Naive thymus-derived CD4-positive, alpha-beta T cell (primary cell): Measurements from ENCODE around the gene MEIOSIN. TPM values are rescaled to one million over a fixed set of nuclear protein-coding genes. Genes with fewer than 3 reads are reported as not detected.

ENCODE experiments used
- ATAC-seq: fragments of 150-1000 bp; cut with Tn5 transposase; 2 replicates; pipeline ENCODE4 v1.10.0; 2021; ENCODE audit warnings: mild to moderate bottlenecking, moderate library complexity
- CTCF ChIA-PET: fragments of 350-600 bp; sonication (Branson Sonifier 250); formaldehyde crosslinking; loops from one replicate; lab custom pipeline; 2021; ENCODE audit warnings: antibody characterized with exemption; lab: Charles Lee
- POLR2A ChIA-PET: fragments of 350-600 bp; sonication (Branson Sonifier 250); formaldehyde crosslinking; loops from one replicate; lab custom pipeline; 2021; ENCODE audit warnings: antibody characterized with exemption, inconsistent platforms; lab: Charles Lee
- DNase-seq, 9 donors: peaks; one replicate each; pipeline versions ENCODE4 v3.0.0 to v3.0.0-alpha.2; 2020 to 2022; ENCODE audit warnings: mixed read lengths in 1 of 9
- H3K27ac ChIP-seq: one replicate; pipeline ENCODE4 v1.7.0; 2013; ENCODE audit warnings: mild to moderate bottlenecking, low read depth, low read length, moderate library complexity
- H3K27me3 ChIP-seq, 2 donors: one replicate each; pipeline ENCODE4 v1.7.0; 2013; ENCODE audit warnings: low read length in 2 of 2, mild to moderate bottlenecking in 2 of 2, moderate library complexity in 2 of 2; ENCODE audit not compliant: control insufficient read depth in 2 of 2, insufficient read depth in 2 of 2
- H3K36me3 ChIP-seq, 3 experiments: 1 replicate in 2 of 3; 2 replicates in 1 of 3; pipeline ENCODE4 v1.7.0; 2013; ENCODE audit warnings: low read length in 3 of 3, mild to moderate bottlenecking in 3 of 3, moderate library complexity in 1 of 3; ENCODE audit not compliant: insufficient read depth in 3 of 3, control insufficient read depth in 2 of 3
- H3K4me1 ChIP-seq, 2 donors: one replicate each; pipeline ENCODE4 v1.7.0; 2013; ENCODE audit warnings: low read length in 2 of 2, mild to moderate bottlenecking in 2 of 2, moderate library complexity in 1 of 2; ENCODE audit not compliant: control insufficient read depth in 2 of 2, insufficient read depth in 2 of 2
- H3K4me3 ChIP-seq: 2 replicates; pipeline ENCODE4 v1.7.0; 2013; ENCODE audit warnings: mild to moderate bottlenecking, low read length
- H3K9me3 ChIP-seq, 3 experiments: 1 replicate in 2 of 3; 2 replicates in 1 of 3; pipeline ENCODE4 v1.7.0; 2013; ENCODE audit warnings: low read length in 3 of 3; ENCODE audit not compliant: control insufficient read depth in 2 of 3
- H3K27ac Mint-ChIP-seq, 9 donors: one replicate each; pipeline ENCODE4 v1.8.0; 2020 to 2022; ENCODE audit warnings: mixed read lengths in 9 of 9, mild to moderate bottlenecking in 8 of 9, moderate library complexity in 5 of 9, inconsistent platforms in 2 of 9
- H3K27me3 Mint-ChIP-seq, 5 donors: one replicate each; pipeline ENCODE4 v1.8.0; 2021 to 2022; ENCODE audit warnings: mixed read lengths in 5 of 5, mild to moderate bottlenecking in 1 of 5
- H3K36me3 Mint-ChIP-seq, 5 donors: one replicate each; pipeline ENCODE4 v1.8.0; 2020 to 2022; ENCODE audit warnings: mixed read lengths in 5 of 5, mild to moderate bottlenecking in 3 of 5, inconsistent platforms in 1 of 5
- H3K4me1 Mint-ChIP-seq, 7 donors: one replicate each; pipeline ENCODE4 v1.8.0; 2020 to 2022; ENCODE audit warnings: mixed read lengths in 7 of 7, mild to moderate bottlenecking in 3 of 7, inconsistent platforms in 1 of 7
- H3K4me3 Mint-ChIP-seq, 10 donors: one replicate each; pipeline ENCODE4 v1.8.0; 2020 to 2022; ENCODE audit warnings: mild to moderate bottlenecking in 10 of 10, mixed read lengths in 10 of 10, moderate library complexity in 6 of 10, inconsistent platforms in 2 of 10
- H3K9me3 Mint-ChIP-seq, 11 donors: one replicate each; pipeline ENCODE4 v1.8.0; 2020 to 2022; ENCODE audit warnings: mixed read lengths in 11 of 11, mild to moderate bottlenecking in 4 of 11, inconsistent platforms in 1 of 11, moderate library complexity in 1 of 11
- intact Hi-C, 2 donors: fragments of 100-400 bp; cut with micrococcal nuclease; formaldehyde crosslinking; loops; one replicate each; pipeline ENCODE4 v1.15.1; 2023
- polyA plus RNA-seq, 2 donors: library from polyadenylated mRNA; unstranded; fragments of 300-500 nt; fragmentation: Illumina TruSeq; gene quantifications; one replicate each; pipeline ENCODE4 v1.2.3, GENCODE V29; 2021
- total RNA-seq, 6 experiments: library from RNA in 5 of 6; stranded (reverse) in 5 of 6; gene quantifications; 1 replicate in 5 of 6; 2 replicates in 1 of 6; pipeline ENCODE4 v1.2.3 and lab custom pipeline; 2021 to 2026

Gene MEIOSIN
- total and polyA plus RNA-seq, 7 experiments from 2014 or later, result not detected

- Histone ChIP-seq H3K36me3 (peaks cover 0 to 28% (median 0%) of the 10 kb centered on the region in 3 experiments), H3K4me3 (no peak overlapping the region), H3K4me1 (peaks cover 0 to 11% of the 10 kb centered on the region in 2 donors), H3K9me3 (no peaks in the 10 kb centered on the region), H3K27ac (no peak overlapping the region), H3K27me3 (no peaks in the 10 kb centered on the region)
- Mint-ChIP-seq H3K36me3 (peaks cover 0 to 7% (median 3%) of the 10 kb centered on the region in 5 donors), H3K27ac (peak overlapping the region in 7 of 9 donors; percentile 8 to 84 (median 36)), H3K4me3 (peak overlapping the region in 1 of 10 donors; percentile 8), H3K9me3 (no peaks in the 10 kb centered on the region), H3K4me1 (peaks cover 11 to 47% (median 17%) of the 10 kb centered on the region in 7 donors), H3K27me3 (no peaks in the 10 kb centered on the region)
- no peak for DNase-seq
- POLR2A ChIA-PET, result interaction anchor here (0.7 kb wide), 1 partner anchor 22 kb away, joined by 3 read pairs; no protein-coding TSS in a partner anchor
- CTCF ChIA-PET, result no interaction called here
- intact Hi-C loops, result loop anchor here in 1 of 2 donors (10.0 kb wide), 1 partner anchor 1564 kb away; the partner anchor contains the start of gene INAFM1
- ATAC-seq, result no peak
Measured at GRCh38 chr19:45710356-45711130, 22.7 kb upstream of the MEIOSIN start.

DNA sequence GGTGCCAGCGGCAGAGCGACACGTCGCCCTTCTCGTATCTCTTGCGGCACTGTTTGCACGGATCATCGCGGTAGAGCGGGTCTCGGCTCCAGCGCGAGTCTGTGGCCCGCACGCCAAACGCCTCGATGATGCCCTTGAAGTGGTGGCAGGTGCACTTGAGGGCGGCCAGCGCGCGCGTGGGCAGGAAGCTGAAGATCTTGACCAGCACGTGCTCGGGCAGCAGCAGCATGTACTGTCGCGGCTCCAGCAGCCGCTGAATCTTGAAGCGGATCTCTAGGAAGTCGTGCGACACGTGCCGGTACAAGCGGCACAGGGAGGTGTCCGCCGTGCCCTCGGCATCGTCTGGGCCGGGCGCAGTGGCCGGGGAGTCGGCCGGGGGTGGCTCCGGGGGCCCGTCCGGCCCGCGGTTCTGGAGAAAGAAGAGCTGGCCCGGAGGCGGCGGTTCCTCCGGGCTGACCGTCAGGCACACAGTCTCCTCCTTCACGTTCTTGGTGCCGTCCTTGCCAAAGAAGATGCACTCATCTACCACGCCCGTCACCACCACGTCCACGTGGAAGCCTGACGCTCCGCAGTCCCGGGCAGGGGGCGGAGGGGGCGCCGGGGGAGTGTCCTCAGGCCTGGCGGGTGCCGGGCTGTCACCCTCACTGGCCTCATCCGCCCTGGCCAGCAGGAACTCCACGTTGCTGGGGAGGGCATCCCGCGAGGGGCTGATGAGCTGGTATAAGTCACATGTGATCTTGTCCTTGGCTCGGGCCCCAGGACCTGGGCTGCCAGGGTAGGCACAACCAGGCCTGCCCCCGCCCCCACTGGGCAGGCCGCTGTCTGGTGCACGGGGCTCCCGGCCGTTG, 21.2 kb upstream of the MEIOSIN start:
- CTCF ChIA-PET, result interaction anchor here (0.6 kb wide), 1 partner anchor 7 kb away, joined by 3 read pairs; no protein-coding TSS in a partner anchor

GRCh38 chr19:45712699-45713067, 20.6 kb upstream of the MEIOSIN start:
- CTCF ChIA-PET, result interaction anchor here (0.6 kb wide), 1 partner anchor 8 kb away, joined by 3 read pairs; no protein-coding TSS in a partner anchor
- Mint-ChIP-seq H3K27ac (no peak overlapping the region), H3K36me3 (peaks cover 0 to 9% (median 3%) of the 10 kb centered on the region in 5 donors), H3K4me3 (no peak overlapping the region), H3K27me3 (no peaks in the 10 kb centered on the region), H3K9me3 (no peaks in the 10 kb centered on the region), H3K4me1 (peaks cover 26 to 56% (median 34%) of the 10 kb centered on the region in 7 donors)
- Histone ChIP-seq H3K9me3 (no peaks in the 10 kb centered on the region), H3K27me3 (no peaks in the 10 kb centered on the region), H3K27ac (no peak overlapping the region), H3K4me3 (no peak overlapping the region), H3K36me3 (peaks cover 0 to 28% (median 0%) of the 10 kb centered on the region in 3 experiments), H3K4me1 (peaks cover 7 to 16% of the 10 kb centered on the region in 2 donors)
- no peak for ATAC-seq
- POLR2A ChIA-PET, result interaction anchor here (1.0 kb wide), 1 partner anchor 17 kb away, joined by 3 read pairs; no protein-coding TSS in a partner anchor
- intact Hi-C loops, result loop anchor here in 1 of 2 donors (10.0 kb wide), 1 partner anchor 1562 kb away; the partner anchor contains the start of gene INAFM1
- DNase-seq, result no peak

More for the DNA sequence above, 21.2 kb upstream of the MEIOSIN start:
- intact Hi-C loops, result loop anchor here in 1 of 2 donors (10.0 kb wide), 1 partner anchor 1563 kb away; the partner anchor contains the start of gene INAFM1
- Mint-ChIP-seq H3K4me3 (no peak overlapping the region), H3K9me3 (no peaks in the 10 kb centered on the region), H3K4me1 (peaks cover 22 to 55% (median 30%) of the 10 kb centered on the region in 7 donors), H3K27me3 (no peaks in the 10 kb centered on the region), H3K27ac (no peak overlapping the region), H3K36me3 (peaks cover 0 to 7% (median 3%) of the 10 kb centered on the region in 5 donors)
- Histone ChIP-seq H3K9me3 (no peaks in the 10 kb centered on the region), H3K36me3 (peaks cover 0 to 28% (median 0%) of the 10 kb centered on the region in 3 experiments), H3K27ac (no peak overlapping the region), H3K4me3 (no peak overlapping the region), H3K27me3 (no peaks in the 10 kb centered on the region), H3K4me1 (peaks cover 7 to 16% of the 10 kb centered on the region in 2 donors)
- DNase-seq, result no peak
- POLR2A ChIA-PET, result interaction anchor here (1.0 kb wide), 1 partner anchor 16 kb away, joined by 3 read pairs; no protein-coding TSS in a partner anchor
- no peak for ATAC-seq

DNA sequence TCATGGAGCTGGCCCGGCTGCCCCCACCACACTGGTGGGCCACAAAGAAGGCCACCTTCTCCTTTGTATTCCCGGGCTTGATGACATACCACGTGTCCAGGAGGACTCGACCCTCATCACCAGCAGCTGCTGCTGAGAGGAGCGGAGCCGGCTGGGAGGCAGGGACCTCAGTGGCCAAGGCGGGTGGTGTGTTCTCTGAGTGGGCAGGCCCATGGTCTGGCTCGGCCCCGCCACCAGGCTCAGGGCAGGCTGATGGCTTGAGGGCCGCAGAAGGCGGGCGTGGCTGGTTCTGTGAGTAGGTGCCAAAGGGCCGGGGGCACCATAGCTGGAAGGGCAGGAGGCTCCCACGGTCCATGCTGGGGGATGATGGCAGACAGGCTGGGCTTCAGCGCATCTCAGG, 20.1 kb upstream of the MEIOSIN start:
- Histone ChIP-seq H3K27ac (no peak overlapping the region), H3K9me3 (no peaks in the 10 kb centered on the region), H3K36me3 (peaks cover 0 to 28% (median 0%) of the 10 kb centered on the region in 3 experiments), H3K4me3 (no peak overlapping the region), H3K4me1 (peaks cover 12 to 21% of the 10 kb centered on the region in 2 donors), H3K27me3 (no peaks in the 10 kb centered on the region)
- Mint-ChIP-seq H3K27ac (no peak overlapping the region), H3K9me3 (no peaks in the 10 kb centered on the region), H3K4me1 (peaks cover 26 to 57% (median 37%) of the 10 kb centered on the region in 7 donors), H3K4me3 (no peak overlapping the region), H3K36me3 (peaks cover 0 to 9% (median 3%) of the 10 kb centered on the region in 5 donors), H3K27me3 (no peaks in the 10 kb centered on the region)
- ATAC-seq (no peak), DNase-seq (no peak)
- intact Hi-C loops, result loop anchor here in 1 of 2 donors (10.0 kb wide), 1 partner anchor 1562 kb away; the partner anchor contains the start of gene INAFM1
- ChIA-PET POLR2A (interaction anchor here (1.4 kb wide), 1 partner anchor 32 kb away, joined by 3 read pairs; no protein-coding TSS in a partner anchor), CTCF (interaction anchor here (0.6 to 1.2 kb wide), 3 partner anchors 9 to 85 kb away, joined by 3 to 6 read pairs (median 5); no protein-coding TSS in a partner anchor)

DNA sequence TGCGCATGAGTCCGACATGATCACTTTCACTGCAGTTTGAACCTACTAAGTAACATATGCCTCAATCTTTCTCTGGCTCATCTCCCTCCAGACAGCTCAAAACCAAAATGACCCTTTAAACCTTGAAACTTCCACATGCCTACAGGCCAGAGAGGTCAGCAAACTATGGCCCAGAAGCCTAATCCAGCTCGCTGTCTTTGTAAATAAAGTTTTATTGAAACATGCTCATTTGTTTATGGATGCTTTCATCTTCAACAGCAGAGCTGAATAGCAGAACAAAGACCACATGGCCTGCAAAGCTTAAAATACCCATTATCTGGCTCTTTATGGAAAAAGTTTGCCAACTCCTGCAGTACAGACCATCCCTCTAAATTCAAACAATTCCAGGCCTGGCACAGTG, 18.1 kb upstream of the MEIOSIN start:
- H3K36me3 Mint-ChIP-seq, result peaks cover 0 to 16% (median 8%) of the 10 kb centered on the region in 5 donors
- H3K27ac Mint-ChIP-seq, result peak overlapping the region in 6 of 9 donors; percentile 19 to 91 (median 33)
- Histone ChIP-seq H3K4me3 (no peak overlapping the region), H3K27me3 (no peaks in the 10 kb centered on the region), H3K4me1 (peaks cover 17 to 26% of the 10 kb centered on the region in 2 donors), H3K27ac (no peak overlapping the region), H3K36me3 (peaks cover 0 to 28% (median 0%) of the 10 kb centered on the region in 3 experiments), H3K9me3 (no peaks in the 10 kb centered on the region)
- no peaks in the 10 kb centered on the region for H3K27me3 Mint-ChIP-seq
- POLR2A ChIA-PET, result interaction anchor here (0.6 to 1.1 kb wide), 5 partner anchors 10 to 54 kb away, joined by 3 to 9 read pairs (median 4); no protein-coding TSS in a partner anchor
- CTCF ChIA-PET, result interaction anchor here (1.2 to 4.7 kb wide), 2 partner anchors 22 to 64 kb away, joined by 3 to 33 read pairs; partner anchors contain the start of genes QPCTL and SNRPD2
- intact Hi-C loops, result loop anchor here (5.0 to 10.0 kb wide), 2 partner anchors 52 to 1560 kb away; partner anchors contain the start of genes INAFM1 (in 1 of the 2) and SIX5 (in 1 of the 2)
- peak overlapping the region in 7 of 10 donors; percentile 5 to 95 (median 25) for H3K4me3 Mint-ChIP-seq
- ATAC-seq, result no peak
- H3K4me1 Mint-ChIP-seq, result peaks cover 33 to 63% (median 44%) of the 10 kb centered on the region in 7 donors
- no peak for DNase-seq
- no peaks in the 10 kb centered on the region for H3K9me3 Mint-ChIP-seq
